AG04449 (cell line): ENCODE data around the gene LAMA5.

Source experiments
- CTCF ChIA-PET: fragments of 350-600 bp; formaldehyde crosslinking; extraction: SDS; loops from one replicate; lab custom pipeline; 2021; ENCODE audit warnings: antibody characterized with exemption; lab: Yijun Ruan, JAX
- POLR2A ChIA-PET: fragments of 400-600, 350-600 bp; formaldehyde crosslinking; extraction: SDS; loops from one replicate; lab custom pipeline; 2020; ENCODE audit warnings: antibody characterized with exemption, inconsistent platforms; lab: Yijun Ruan, JAX
- DNase-seq: peaks from one replicate; pipeline ENCODE4 v3.0.0-alpha.2; 2010; ENCODE audit warnings: low read depth, low spot score
- H3K4me3 ChIP-seq: 2 replicates; pipeline ENCODE4 v1.5.1; 2011; ENCODE audit warnings: low read depth, mild to moderate bottlenecking, control low read depth, low read length
- TF ChIP-seq, protein P1 (sequence below): IDR thresholded peaks from one replicate; pipeline ENCODE4 v1.5.1; 2011; ENCODE audit warnings: mild to moderate bottlenecking, moderate library complexity, low read length, control low read depth, inconsistent platforms; ENCODE audit not compliant: insufficient read depth; ENCODE audit errors: missing control alignments

The LAMA5 gene

DNA sequence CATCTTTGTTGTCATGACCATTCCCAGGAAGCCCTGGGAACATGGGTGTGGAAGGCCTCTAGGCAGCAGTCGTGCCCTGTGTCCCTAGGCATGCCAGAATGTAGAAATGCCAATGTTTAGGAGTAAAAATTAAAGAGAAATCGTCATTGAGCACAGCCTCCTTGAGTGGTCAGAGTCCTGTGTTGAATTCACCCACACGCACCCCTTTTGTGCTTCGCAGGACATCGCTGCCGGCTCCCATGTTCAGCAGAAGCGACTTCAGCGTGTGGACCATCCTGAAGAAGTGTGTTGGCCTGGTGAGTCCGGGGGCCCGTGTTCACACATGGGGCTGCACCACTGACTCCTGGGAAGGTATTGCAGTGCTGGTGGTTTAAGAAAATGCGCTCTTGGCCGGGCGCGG lies 103.7 kb downstream of the LAMA5 start:
- no peak for DNase-seq
- ChIA-PET POLR2A (no interaction called here), CTCF (no interaction called here)
- TF ChIP-seq, protein P1, sequence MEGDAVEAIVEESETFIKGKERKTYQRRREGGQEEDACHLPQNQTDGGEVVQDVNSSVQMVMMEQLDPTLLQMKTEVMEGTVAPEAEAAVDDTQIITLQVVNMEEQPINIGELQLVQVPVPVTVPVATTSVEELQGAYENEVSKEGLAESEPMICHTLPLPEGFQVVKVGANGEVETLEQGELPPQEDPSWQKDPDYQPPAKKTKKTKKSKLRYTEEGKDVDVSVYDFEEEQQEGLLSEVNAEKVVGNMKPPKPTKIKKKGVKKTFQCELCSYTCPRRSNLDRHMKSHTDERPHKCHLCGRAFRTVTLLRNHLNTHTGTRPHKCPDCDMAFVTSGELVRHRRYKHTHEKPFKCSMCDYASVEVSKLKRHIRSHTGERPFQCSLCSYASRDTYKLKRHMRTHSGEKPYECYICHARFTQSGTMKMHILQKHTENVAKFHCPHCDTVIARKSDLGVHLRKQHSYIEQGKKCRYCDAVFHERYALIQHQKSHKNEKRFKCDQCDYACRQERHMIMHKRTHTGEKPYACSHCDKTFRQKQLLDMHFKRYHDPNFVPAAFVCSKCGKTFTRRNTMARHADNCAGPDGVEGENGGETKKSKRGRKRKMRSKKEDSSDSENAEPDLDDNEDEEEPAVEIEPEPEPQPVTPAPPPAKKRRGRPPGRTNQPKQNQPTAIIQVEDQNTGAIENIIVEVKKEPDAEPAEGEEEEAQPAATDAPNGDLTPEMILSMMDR, result no peak
- H3K4me3 ChIP-seq, result no peak overlapping the region

DNA sequence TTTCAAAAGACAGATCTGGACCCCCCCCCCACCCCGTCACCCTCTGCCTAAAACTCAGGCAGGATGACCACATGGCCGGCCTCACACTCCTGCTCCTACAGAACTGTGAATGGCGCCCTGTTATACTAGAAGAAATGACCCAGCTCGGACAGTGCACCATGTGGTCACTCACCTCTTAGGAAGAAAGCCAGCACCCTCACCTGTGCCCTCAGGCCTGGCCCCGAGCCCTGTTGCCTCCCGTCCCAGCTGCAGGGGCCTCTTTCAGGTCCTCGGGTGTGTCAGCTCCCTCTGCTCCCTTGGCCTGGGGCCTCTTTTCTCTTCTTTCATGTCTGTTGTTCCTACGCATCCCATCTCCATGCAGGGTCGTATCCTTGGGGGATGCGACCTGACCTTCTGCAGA lies 105.0 kb downstream of the LAMA5 start:
- TF ChIP-seq, protein P1, result no peak
- POLR2A ChIA-PET, result no interaction called here
- CTCF ChIA-PET, result no interaction called here

DNA sequence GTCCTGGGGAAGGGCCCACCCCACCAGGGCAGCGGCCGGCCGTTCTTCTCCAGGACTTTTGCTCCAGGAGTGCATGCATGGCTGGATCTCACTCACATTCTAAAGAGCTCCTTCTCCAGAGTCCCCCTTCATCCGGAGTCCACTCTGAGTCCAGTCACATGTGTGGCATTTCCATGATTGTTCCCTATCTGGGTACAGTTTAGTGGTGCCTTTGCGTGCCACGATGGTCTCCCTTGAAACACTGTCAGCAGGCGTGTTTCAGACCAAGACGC lies 107.9 kb downstream of the LAMA5 start:
- CTCF ChIA-PET, result interaction anchor here (1.1 to 4.7 kb wide), 2 partner anchors 13 to 248 kb away, joined by 3 to 15 read pairs; no protein-coding TSS in a partner anchor
- POLR2A ChIA-PET, result no interaction called here
- DNase-seq, result no peak

More for the DNA sequence above, 105.0 kb downstream of the LAMA5 start:
- no peak for DNase-seq
- H3K4me3 ChIP-seq, result no peak overlapping the region

More for the DNA sequence above, 107.9 kb downstream of the LAMA5 start:
- TF ChIP-seq, protein P1, result no peak
- H3K4me3 ChIP-seq, result no peak overlapping the region
